ENCODE measurements around the gene MAPRE3.

The MAPRE3 gene

DNA sequence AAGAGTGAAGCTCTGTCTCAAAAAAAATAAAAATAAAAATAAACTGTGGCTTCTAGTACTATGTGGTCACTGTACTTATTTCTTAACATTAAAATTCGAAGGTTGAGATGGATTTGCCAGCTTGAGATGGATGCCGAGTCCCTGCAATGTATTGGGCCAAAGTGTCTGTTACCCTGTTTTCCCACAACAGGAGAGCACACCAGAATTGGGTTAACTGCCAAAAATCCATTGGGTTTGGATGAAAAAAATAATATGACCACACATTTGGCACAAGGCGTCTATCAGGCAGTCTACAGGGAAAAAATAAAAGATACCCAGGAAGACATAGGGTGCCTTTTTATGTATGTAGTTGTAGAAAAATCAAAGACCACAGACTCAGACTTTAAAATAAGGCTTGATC, 19.2 kb upstream of the MAPRE3 start:
- no peak for DNase-seq (ENCODE audit: extremely low read depth, low read depth)
- TF ChIP-seq, protein P1, sequence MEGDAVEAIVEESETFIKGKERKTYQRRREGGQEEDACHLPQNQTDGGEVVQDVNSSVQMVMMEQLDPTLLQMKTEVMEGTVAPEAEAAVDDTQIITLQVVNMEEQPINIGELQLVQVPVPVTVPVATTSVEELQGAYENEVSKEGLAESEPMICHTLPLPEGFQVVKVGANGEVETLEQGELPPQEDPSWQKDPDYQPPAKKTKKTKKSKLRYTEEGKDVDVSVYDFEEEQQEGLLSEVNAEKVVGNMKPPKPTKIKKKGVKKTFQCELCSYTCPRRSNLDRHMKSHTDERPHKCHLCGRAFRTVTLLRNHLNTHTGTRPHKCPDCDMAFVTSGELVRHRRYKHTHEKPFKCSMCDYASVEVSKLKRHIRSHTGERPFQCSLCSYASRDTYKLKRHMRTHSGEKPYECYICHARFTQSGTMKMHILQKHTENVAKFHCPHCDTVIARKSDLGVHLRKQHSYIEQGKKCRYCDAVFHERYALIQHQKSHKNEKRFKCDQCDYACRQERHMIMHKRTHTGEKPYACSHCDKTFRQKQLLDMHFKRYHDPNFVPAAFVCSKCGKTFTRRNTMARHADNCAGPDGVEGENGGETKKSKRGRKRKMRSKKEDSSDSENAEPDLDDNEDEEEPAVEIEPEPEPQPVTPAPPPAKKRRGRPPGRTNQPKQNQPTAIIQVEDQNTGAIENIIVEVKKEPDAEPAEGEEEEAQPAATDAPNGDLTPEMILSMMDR (IDR thresholded peaks at IDR 0.05; ENCODE audit: low read depth, low read length): no peak

DNA sequence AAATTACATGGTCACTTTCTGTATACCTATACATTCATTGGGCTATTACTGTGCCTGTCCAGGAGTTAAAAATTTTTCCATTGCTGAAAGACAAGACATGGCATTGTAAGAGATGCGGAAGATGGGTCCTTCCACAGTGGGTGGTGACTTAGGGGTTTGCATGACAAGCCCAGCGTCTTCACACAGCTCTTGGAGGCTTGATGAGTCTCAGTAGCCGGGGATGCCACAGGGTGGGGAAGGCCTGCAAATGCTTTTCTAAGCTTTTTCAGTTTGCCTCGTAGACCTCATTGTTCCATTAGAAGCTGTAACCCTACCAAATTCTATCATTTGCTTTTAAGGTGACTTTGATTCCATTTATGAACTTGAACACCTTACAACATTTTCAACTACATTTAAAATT, 18.1 kb upstream of the MAPRE3 start:
- TF ChIP-seq, protein P1 (IDR thresholded peaks at IDR 0.05; ENCODE audit: low read depth, low read length): no peak
- DNase-seq (ENCODE audit: extremely low read depth, low read depth): no peak

DNA sequence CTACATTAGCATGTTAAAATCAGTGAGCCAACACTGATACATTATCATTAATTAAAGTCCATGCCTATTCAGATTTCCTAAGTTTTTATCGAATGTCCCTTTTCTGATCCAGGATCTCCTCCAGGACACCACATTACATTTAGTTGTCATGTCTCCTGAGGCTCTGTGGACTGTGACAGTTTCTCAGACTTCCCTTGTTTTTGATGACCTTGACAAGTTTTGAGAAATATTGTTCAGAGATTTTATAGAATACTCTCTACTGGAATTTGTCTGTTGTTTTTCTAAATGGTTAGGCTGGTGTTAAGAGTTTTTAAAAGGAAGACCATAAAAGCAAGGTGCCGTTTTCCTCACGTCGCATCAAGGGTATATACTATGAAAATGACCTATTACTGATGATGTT, 16.3 kb upstream of the MAPRE3 start:
- no peak for DNase-seq (ENCODE audit: extremely low read depth, low read depth)
- TF ChIP-seq, protein P1 (IDR thresholded peaks at IDR 0.05; ENCODE audit: low read depth, low read length): no peak

DNA sequence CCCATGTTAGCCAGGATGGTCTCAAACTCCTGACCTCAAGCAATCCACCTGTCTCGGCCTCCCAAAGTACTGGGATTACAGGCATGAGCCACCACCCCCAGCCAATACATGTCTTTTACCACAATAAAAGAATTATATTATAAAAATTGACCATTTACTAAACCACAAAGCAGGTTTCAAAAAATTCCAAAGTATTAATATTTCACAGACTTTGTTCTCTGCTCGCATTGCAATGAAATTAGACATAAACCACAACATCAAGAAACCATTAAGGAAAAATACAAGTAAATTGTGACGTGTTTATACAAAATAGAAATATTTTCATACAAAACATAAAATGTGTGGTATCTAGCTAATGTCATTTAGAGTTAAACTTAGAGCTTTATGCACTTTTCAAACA, 13.4 kb upstream of the MAPRE3 start:
- no peak for DNase-seq (ENCODE audit: extremely low read depth, low read depth)
- TF ChIP-seq, protein P1 (IDR thresholded peaks at IDR 0.05; ENCODE audit: low read depth, low read length): no peak

DNA sequence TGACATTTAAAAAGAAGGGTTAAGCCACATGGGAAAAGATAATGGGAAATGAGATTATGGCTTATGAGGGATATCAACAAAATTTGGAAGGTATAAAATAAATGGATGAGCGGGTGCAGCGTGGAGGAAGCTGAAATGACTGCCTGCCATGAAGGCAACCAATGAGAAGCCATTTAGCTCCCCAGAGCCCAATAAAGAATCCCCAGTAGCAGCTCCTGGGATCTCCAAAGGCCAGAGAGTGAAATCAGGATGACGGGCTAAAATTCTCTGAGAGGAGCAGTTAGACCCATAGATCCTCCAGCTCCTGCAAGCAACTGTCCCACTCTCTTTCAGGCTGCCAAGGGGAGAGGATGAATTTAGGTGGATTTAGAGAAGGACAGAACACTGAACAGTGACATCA, 12.9 kb upstream of the MAPRE3 start:
- TF ChIP-seq, protein P1 (IDR thresholded peaks at IDR 0.05; ENCODE audit: low read depth, low read length): no peak
- DNase-seq (ENCODE audit: extremely low read depth, low read depth): no peak

DNA sequence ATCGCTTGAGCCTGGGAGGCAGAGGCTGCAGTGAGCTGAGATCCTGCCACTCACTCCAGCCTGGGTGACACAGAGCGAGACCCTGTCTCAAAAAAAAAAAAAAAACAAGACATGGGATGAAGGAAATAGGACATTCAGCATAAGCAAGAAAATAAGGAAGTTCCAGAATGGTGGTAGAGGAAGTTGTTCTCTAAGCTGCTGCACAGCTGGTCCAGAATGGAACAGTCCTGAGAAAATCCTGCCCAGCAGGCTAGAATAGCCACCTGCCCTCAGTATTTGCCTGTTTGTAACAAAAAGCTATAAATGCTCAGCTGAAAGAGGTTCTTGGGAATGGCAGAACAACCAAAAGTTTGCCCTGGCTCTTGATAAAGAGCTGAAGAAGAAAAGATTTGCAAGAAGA, 11.1 kb upstream of the MAPRE3 start:
- DNase-seq (ENCODE audit: extremely low read depth, low read depth): no peak
- TF ChIP-seq, protein P1 (IDR thresholded peaks at IDR 0.05; ENCODE audit: low read depth, low read length): no peak

DNA sequence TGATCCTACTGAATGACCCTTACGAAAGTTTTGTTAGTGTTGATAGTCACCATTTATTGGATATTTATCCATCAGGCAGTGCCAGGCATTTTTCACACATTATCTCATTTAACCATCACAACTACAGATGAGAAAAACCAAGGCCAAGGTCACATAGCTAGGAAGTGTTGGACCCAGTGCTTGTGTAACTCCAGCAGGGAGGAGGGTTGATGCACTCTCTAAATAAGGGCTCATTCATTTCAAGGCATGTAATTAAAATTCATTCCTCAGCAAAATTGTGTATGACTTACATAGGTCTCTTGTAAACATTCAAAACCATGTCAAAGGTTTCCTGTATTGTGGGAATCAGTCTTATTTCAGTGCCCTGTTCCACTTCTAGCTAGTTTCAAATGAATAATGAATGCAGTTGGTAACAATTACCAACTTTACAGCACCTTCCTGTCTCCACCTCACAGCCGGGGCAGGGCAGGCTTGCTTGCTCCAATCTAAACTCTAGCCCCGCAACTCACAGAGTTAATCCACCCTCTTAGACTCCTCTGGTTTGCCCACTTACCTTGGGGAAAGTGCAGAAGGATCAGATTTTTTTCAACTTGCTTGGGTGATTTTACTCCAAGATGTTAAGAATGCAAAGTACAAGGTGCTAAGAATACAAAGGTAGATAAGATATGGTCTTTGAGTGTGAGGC, 5.8 kb upstream of the MAPRE3 start:
- DNase-seq (ENCODE audit: extremely low read depth, low read depth): no peak

More for the DNA sequence above, 5.8 kb upstream of the MAPRE3 start:
- TF ChIP-seq, protein P1 (IDR thresholded peaks at IDR 0.05; ENCODE audit: low read depth, low read length): no peak

Measured in AG09319 (cell line).